ENCODE data around the gene ATXN7.

The ATXN7 gene

DNA sequence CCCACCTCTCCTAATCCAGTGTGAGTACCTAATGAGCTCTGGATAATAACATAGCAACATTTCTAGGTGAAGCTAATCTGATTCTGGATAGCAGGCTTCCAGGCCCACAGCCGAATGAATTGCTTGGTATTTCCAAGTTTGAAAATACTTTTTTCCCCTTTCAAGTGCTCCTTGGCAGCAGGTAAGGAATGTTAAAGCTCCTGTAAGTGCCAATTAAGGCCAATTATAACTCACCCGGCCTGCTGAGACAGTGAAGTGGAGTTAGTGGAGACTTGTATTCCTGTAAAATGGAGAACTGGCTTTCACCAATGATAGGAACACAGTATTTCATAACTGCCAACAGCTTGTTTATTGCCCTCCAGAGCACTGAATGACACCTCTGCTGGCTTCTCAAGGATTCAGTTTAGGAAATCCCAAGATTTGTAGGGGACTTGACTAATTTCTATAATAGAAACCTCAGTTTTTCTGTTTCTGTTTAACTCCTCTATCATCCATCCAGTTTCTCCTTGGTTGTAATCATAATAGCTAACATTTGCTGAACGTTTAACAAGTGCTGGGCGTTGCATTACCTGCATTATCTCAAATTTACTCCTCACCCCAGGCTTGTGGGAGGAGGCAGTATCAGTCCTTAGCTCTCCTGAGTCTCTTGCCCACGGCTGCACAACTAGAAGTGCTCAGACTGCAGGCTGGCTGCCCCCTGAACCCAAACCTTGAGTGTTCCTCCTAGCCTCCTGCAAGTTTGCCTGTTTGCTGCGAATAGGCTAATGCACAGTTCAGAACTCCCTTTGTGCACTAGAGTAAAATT, 101.2 kb downstream of the ATXN7 start:
- no peak overlapping the region for H3K4me3 ChIP-seq (ENCODE audit: low read length, poor library complexity, severe bottlenecking)
- H4K20me1 ChIP-seq (ENCODE audit: insufficient read depth, low read length, poor library complexity, severe bottlenecking) = peaks cover 29% of the 10 kb centered on the region
- H3K4me1 ChIP-seq (ENCODE audit: insufficient read depth, low read length, poor library complexity, severe bottlenecking) = peaks cover 44% of the 10 kb centered on the region
- H3K9ac ChIP-seq (ENCODE audit: low read depth, low read length, poor library complexity, severe bottlenecking) = no peak overlapping the region
- H3K9me2 ChIP-seq (replicated peaks; ENCODE audit: low read depth, low read length) = no peaks in the 10 kb centered on the region
- peaks cover 23% of the 10 kb centered on the region for H3F3A ChIP-seq (ENCODE audit: low read depth)
- H3K79me2 ChIP-seq (ENCODE audit: insufficient read depth, low read length) = peaks cover 58% of the 10 kb centered on the region
- no peak overlapping the region for H3K4me2 ChIP-seq (ENCODE audit: low read depth, low read length, poor library complexity, severe bottlenecking)
- H3K27me3 ChIP-seq (ENCODE audit: insufficient read depth, low read length, poor library complexity, severe bottlenecking) = no peaks in the 10 kb centered on the region
- no peak for TF ChIP-seq EZH2phosphoT487 (IDR thresholded peaks at IDR 0.05; ENCODE audit: borderline replicate concordance)
- TF ChIP-seq, protein P1, sequence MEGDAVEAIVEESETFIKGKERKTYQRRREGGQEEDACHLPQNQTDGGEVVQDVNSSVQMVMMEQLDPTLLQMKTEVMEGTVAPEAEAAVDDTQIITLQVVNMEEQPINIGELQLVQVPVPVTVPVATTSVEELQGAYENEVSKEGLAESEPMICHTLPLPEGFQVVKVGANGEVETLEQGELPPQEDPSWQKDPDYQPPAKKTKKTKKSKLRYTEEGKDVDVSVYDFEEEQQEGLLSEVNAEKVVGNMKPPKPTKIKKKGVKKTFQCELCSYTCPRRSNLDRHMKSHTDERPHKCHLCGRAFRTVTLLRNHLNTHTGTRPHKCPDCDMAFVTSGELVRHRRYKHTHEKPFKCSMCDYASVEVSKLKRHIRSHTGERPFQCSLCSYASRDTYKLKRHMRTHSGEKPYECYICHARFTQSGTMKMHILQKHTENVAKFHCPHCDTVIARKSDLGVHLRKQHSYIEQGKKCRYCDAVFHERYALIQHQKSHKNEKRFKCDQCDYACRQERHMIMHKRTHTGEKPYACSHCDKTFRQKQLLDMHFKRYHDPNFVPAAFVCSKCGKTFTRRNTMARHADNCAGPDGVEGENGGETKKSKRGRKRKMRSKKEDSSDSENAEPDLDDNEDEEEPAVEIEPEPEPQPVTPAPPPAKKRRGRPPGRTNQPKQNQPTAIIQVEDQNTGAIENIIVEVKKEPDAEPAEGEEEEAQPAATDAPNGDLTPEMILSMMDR (conservative IDR thresholded peaks at IDR 0.05; ENCODE audit: low read length) = no peak
- no peak overlapping the region for H2AFZ ChIP-seq (ENCODE audit: low read length)
- H3K9me3 ChIP-seq (ENCODE audit: insufficient read depth, low read depth, low read length) = no peaks in the 10 kb centered on the region
- peaks cover 7% of the 10 kb centered on the region; the same call in 1 of the 2 replicates for H3K36me3 ChIP-seq (ENCODE audit: insufficient read depth, low read length)

DNA sequence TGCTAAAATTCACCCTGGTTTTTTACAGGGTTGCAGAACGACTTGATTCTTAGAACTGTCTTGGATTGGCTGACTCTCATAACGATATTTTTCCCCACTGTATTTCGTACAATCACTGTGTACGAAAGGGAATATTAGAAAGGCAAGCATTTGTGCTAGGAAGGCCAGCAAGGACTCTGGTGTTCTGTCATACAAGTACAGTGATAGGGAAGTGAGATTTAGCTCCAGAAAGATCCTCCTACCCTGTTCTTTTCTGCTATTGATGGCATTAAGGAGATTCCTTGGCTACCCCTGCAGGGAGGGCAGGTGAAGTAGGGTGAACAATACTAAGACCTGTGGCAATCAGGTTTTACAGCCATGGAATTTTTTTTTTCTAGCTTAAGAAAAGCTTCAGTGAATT, 102.3 kb downstream of the ATXN7 start:
- Histone ChIP-seq H3K4me3 (ENCODE audit: low read length, poor library complexity, severe bottlenecking) (no peak overlapping the region), H2AFZ (ENCODE audit: low read length) (no peak overlapping the region), H3K4me1 (ENCODE audit: insufficient read depth, low read length, poor library complexity, severe bottlenecking) (peaks cover 49% of the 10 kb centered on the region), H4K20me1 (ENCODE audit: insufficient read depth, low read length, poor library complexity, severe bottlenecking) (peaks cover 36% of the 10 kb centered on the region), H3K4me2 (ENCODE audit: low read depth, low read length, poor library complexity, severe bottlenecking) (no peak overlapping the region), H3K79me2 (ENCODE audit: insufficient read depth, low read length) (peaks cover 62% of the 10 kb centered on the region), H3K9me3 (ENCODE audit: insufficient read depth, low read depth, low read length) (no peaks in the 10 kb centered on the region), H3F3A (ENCODE audit: low read depth) (peaks cover 23% of the 10 kb centered on the region), H3K27me3 (ENCODE audit: insufficient read depth, low read length, poor library complexity, severe bottlenecking) (no peaks in the 10 kb centered on the region), H3K9me2 (replicated peaks; ENCODE audit: low read depth, low read length) (no peaks in the 10 kb centered on the region), H3K36me3 (ENCODE audit: insufficient read depth, low read length) (peaks cover 7% of the 10 kb centered on the region; the same call in 1 of the 2 replicates), H3K9ac (ENCODE audit: low read depth, low read length, poor library complexity, severe bottlenecking) (no peak overlapping the region)
- TF ChIP-seq, protein P1 (conservative IDR thresholded peaks at IDR 0.05; ENCODE audit: low read length) = no peak
- TF ChIP-seq EZH2phosphoT487 (IDR thresholded peaks at IDR 0.05; ENCODE audit: borderline replicate concordance) = no peak

DNA sequence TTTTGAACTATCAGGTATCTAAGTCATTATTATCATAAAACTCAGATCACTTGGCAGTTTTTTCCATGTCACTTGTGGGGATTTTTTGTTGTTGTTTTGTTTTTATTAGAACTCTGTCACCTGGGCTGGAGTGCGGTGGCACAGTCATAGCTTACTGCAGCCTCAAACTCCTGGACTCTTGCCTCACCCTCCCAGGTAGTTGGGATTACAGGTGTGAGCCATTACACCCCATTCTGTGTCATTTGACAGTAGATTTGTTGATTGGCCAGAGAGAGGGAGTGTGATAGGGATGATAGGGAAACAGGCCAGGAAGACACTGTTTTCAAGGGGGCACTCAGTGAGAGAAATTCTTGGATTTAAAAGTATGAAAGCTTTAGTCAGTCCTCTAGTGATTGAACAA, 103.2 kb downstream of the ATXN7 start:
- Histone ChIP-seq H3K9me3 (ENCODE audit: insufficient read depth, low read depth, low read length) (no peaks in the 10 kb centered on the region), H3K79me2 (ENCODE audit: insufficient read depth, low read length) (peaks cover 70% of the 10 kb centered on the region)

More for the DNA sequence above, 103.2 kb downstream of the ATXN7 start:
- peaks cover 56% of the 10 kb centered on the region for H3K4me1 ChIP-seq (ENCODE audit: insufficient read depth, low read length, poor library complexity, severe bottlenecking)
- H3K36me3 ChIP-seq (ENCODE audit: insufficient read depth, low read length) = peaks cover 7% of the 10 kb centered on the region; the same call in 1 of the 2 replicates
- no peaks in the 10 kb centered on the region for H3K9me2 ChIP-seq (replicated peaks; ENCODE audit: low read depth, low read length)
- peak overlapping the region; percentile 96 for H3K4me2 ChIP-seq (ENCODE audit: low read depth, low read length, poor library complexity, severe bottlenecking)
- TF ChIP-seq EZH2phosphoT487 (IDR thresholded peaks at IDR 0.05; ENCODE audit: borderline replicate concordance) = no peak
- TF ChIP-seq, protein P1 (conservative IDR thresholded peaks at IDR 0.05; ENCODE audit: low read length) = no peak
- H3K27me3 ChIP-seq (ENCODE audit: insufficient read depth, low read length, poor library complexity, severe bottlenecking) = no peaks in the 10 kb centered on the region
- H3F3A ChIP-seq (ENCODE audit: low read depth) = peaks cover 23% of the 10 kb centered on the region
- H3K4me3 ChIP-seq (ENCODE audit: low read length, poor library complexity, severe bottlenecking) = peak overlapping the region; percentile 82
- peak overlapping the region; percentile 84 for H3K9ac ChIP-seq (ENCODE audit: low read depth, low read length, poor library complexity, severe bottlenecking)
- no peak overlapping the region for H2AFZ ChIP-seq (ENCODE audit: low read length)
- H4K20me1 ChIP-seq (ENCODE audit: insufficient read depth, low read length, poor library complexity, severe bottlenecking) = peaks cover 39% of the 10 kb centered on the region

Data from Loucy (cell line).